CD4-positive, alpha-beta T cell (primary cell): ENCODE measurements around the gene TXNRD3. TPM values are rescaled to one million over a fixed set of nuclear protein-coding genes. Genes with fewer than 3 reads are reported as not detected.

ENCODE experiments used
- ATAC-seq: fragments of 200-7000 bp; cut with Tn5 transposase; one replicate; pipeline ENCODE4 v1.10.0; 2022; ENCODE audit warnings: mild to moderate bottlenecking; ENCODE audit not compliant: poor library complexity
- CTCF ChIA-PET: fragments of 350-600 bp; sonication (Branson Sonifier 250); formaldehyde crosslinking; loops from one replicate; lab custom pipeline; 2021; ENCODE audit warnings: antibody characterized with exemption, inconsistent platforms; lab: Charles Lee
- POLR2A ChIA-PET: fragments of 350-600 bp; sonication (Branson Sonifier 250); formaldehyde crosslinking; loops from one replicate; lab custom pipeline; 2021; ENCODE audit warnings: antibody characterized with exemption, inconsistent platforms; lab: Charles Lee
- DNase-seq, 14 experiments: peaks; one replicate each; pipeline ENCODE4 v3.0.0-alpha.2; 2013 to 2020; ENCODE audit warnings: mixed read lengths in 2 of 14
- H3K27ac ChIP-seq, 2 donors: one replicate each; pipeline versions ENCODE4 v1.5.1 to v1.7.0; 2013; ENCODE audit warnings: low read length in 2 of 2, low read depth in 1 of 2, mild to moderate bottlenecking in 1 of 2
- H3K27me3 ChIP-seq, 2 experiments: 1 replicate in 1 of 2; 2 replicates in 1 of 2; pipeline versions ENCODE4 v1.6.1 to v1.7.0; 2013; ENCODE audit warnings: low read length in 2 of 2, control low read depth in 1 of 2, mild to moderate bottlenecking in 1 of 2, moderate library complexity in 1 of 2; ENCODE audit not compliant: insufficient read depth in 2 of 2, control insufficient read depth in 1 of 2
- H3K36me3 ChIP-seq: one replicate; pipeline ENCODE4 v1.6.1; 2013; ENCODE audit warnings: low read length, control low read depth; ENCODE audit not compliant: insufficient read depth
- H3K4me1 ChIP-seq: one replicate; pipeline ENCODE4 v1.6.1; 2013; ENCODE audit warnings: low read length, control low read depth; ENCODE audit not compliant: insufficient read depth
- H3K4me3 ChIP-seq: one replicate; pipeline ENCODE4 v1.5.1; 2013; ENCODE audit warnings: mild to moderate bottlenecking, low read length, moderate library complexity
- H3K9me3 ChIP-seq, 2 experiments: 1 replicate in 1 of 2; 2 replicates in 1 of 2; pipeline versions ENCODE4 v1.6.1 to v1.7.0; 2013; ENCODE audit warnings: low read length in 2 of 2, mild to moderate bottlenecking in 2 of 2, control low read depth in 1 of 2, moderate library complexity in 1 of 2; ENCODE audit not compliant: control insufficient read depth in 1 of 2, insufficient read depth in 1 of 2
- H3K27ac Mint-ChIP-seq: one replicate; pipeline ENCODE4 v1.8.0; 2020; ENCODE audit warnings: mixed read lengths
- H3K27me3 Mint-ChIP-seq: one replicate; pipeline ENCODE4 v1.8.0; 2021; ENCODE audit warnings: mixed read lengths
- H3K36me3 Mint-ChIP-seq: one replicate; pipeline ENCODE4 v1.8.0; 2021; ENCODE audit warnings: low read depth, mixed read lengths
- H3K4me1 Mint-ChIP-seq: one replicate; pipeline ENCODE4 v1.8.0; 2021; ENCODE audit warnings: low read depth, mixed read lengths
- H3K4me3 Mint-ChIP-seq: one replicate; pipeline ENCODE4 v1.8.0; 2020; ENCODE audit warnings: mild to moderate bottlenecking, mixed read lengths
- H3K9me3 Mint-ChIP-seq: one replicate; pipeline ENCODE4 v1.8.0; 2020; ENCODE audit warnings: mixed read lengths
- intact Hi-C, 2 experiments: fragments of 100-400 bp; cut with DNase I in 1 of 2; cut with micrococcal nuclease in 1 of 2; formaldehyde crosslinking; loops; one replicate each; pipeline versions ENCODE4 v1.15.1 to v1.9.0; 2023 to 2025; cut with DNase I, micrococcal nuclease
- total RNA-seq, 174 experiments: library from RNA in 2 of 174; stranded (reverse) in 2 of 174; gene quantifications; one replicate each; pipeline ENCODE4 v1.2.3 and lab custom pipeline; 2021 to 2026
- TF ChIP-seq, protein P1 (sequence below): fragments of 200-600 bp; IDR thresholded peaks from one replicate; pipeline ENCODE4 v1.8.0; 2022; ENCODE audit warnings: antibody characterized with exemption, mild to moderate bottlenecking

TXNRD3 gene
- total RNA-seq, 2 experiments from 2014 or later: 1.0 to 1.5 TPM

DNA sequence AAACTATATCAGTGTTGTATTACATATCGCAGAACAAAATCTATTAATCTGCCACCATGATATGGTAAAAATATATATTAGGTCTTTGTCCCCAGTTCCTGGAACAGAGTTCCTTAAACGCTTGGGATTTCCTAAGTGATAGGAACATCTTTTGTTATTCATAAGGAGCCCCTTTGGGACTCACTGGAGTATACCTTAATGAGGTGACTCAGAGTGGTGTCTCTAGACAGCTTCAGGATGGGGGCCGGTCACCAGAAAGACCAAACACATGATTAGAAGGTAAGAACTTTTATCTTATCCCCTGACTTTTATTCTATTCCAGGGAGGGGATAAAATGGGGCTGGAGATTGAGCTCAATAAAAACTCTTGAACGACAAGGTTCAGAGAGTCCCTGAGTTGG, 36.8 kb upstream of the TXNRD3 start:
- CTCF ChIA-PET: no interaction called here
- Histone ChIP-seq H3K27me3 (peaks cover 3 to 8% of the 10 kb centered on the region in 2 experiments), H3K4me3 (no peak overlapping the region), H3K27ac (no peak overlapping the region), H3K36me3 (no peaks in the 10 kb centered on the region), H3K4me1 (no peaks in the 10 kb centered on the region), H3K9me3 (no peaks in the 10 kb centered on the region)
- Mint-ChIP-seq H3K4me3 (no peak overlapping the region), H3K27ac (no peak overlapping the region), H3K4me1 (no peaks in the 10 kb centered on the region), H3K27me3 (peaks cover 45% of the 10 kb centered on the region), H3K9me3 (no peaks in the 10 kb centered on the region), H3K36me3 (no peaks in the 10 kb centered on the region)
- intact Hi-C loops: no loop called here
- DNase-seq (no peak), ATAC-seq (no peak)
- POLR2A ChIA-PET: no interaction called here
- TF ChIP-seq, protein P1, sequence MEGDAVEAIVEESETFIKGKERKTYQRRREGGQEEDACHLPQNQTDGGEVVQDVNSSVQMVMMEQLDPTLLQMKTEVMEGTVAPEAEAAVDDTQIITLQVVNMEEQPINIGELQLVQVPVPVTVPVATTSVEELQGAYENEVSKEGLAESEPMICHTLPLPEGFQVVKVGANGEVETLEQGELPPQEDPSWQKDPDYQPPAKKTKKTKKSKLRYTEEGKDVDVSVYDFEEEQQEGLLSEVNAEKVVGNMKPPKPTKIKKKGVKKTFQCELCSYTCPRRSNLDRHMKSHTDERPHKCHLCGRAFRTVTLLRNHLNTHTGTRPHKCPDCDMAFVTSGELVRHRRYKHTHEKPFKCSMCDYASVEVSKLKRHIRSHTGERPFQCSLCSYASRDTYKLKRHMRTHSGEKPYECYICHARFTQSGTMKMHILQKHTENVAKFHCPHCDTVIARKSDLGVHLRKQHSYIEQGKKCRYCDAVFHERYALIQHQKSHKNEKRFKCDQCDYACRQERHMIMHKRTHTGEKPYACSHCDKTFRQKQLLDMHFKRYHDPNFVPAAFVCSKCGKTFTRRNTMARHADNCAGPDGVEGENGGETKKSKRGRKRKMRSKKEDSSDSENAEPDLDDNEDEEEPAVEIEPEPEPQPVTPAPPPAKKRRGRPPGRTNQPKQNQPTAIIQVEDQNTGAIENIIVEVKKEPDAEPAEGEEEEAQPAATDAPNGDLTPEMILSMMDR: no peak

DNA sequence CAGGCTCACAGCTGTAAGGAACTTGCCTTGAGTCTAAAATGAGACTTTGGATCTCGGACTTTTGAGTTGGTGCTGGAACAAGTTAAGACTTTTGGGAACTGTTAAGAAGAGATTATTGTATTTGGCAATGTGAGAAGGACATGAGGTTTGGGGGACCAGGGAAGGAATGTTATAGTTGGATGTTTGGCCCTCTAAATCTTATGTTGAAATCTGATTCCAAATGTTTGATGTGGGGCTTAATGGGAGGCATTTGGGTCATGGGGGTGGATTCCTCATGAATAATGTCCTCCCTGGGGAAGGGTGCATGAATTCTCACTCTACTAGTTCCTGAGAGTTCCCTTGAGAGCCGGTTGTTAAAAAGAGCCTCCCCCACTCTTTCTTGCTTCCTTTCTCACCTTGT, 30.6 kb upstream of the TXNRD3 start:
- ChIA-PET POLR2A (no interaction called here), CTCF (no interaction called here)
- Histone ChIP-seq H3K27me3 (no peaks in the 10 kb centered on the region), H3K4me1 (no peaks in the 10 kb centered on the region), H3K4me3 (no peak overlapping the region), H3K9me3 (no peaks in the 10 kb centered on the region), H3K36me3 (no peaks in the 10 kb centered on the region), H3K27ac (no peak overlapping the region)
- H3K27ac Mint-ChIP-seq: no peak overlapping the region
- DNase-seq (no peak), ATAC-seq (no peak)
- no peaks in the 10 kb centered on the region for H3K36me3 Mint-ChIP-seq
- TF ChIP-seq, protein P1: no peak
- H3K27me3 Mint-ChIP-seq: peaks cover 4% of the 10 kb centered on the region
- no peak overlapping the region for H3K4me3 Mint-ChIP-seq
- H3K9me3 Mint-ChIP-seq: no peaks in the 10 kb centered on the region
- no peaks in the 10 kb centered on the region for H3K4me1 Mint-ChIP-seq
- intact Hi-C loops: no loop called here

DNA sequence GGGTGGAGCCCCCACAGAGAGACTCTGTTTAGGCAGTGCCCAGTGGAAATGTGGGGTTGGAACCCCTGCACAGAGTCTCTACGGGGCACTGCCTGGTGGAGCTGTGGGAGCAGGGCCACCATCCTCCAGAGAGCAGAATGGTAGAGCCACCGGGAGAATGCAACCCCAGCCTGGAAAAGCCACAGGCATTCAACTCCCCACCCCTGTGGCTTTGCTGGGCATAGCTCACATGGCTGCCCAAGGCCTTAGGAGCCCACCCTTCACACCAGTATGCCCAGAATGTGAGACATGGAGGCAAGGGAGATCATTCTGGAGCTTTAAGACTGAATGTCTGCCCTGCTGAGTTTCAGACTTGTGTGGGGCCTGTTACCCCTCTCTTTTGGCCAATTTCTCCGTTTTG, 30.1 kb upstream of the TXNRD3 start:
- Mint-ChIP-seq H3K4me1 (no peaks in the 10 kb centered on the region), H3K9me3 (no peaks in the 10 kb centered on the region), H3K27me3 (peaks cover 4% of the 10 kb centered on the region), H3K4me3 (no peak overlapping the region), H3K36me3 (no peaks in the 10 kb centered on the region), H3K27ac (no peak overlapping the region)
- H3K27ac ChIP-seq: no peak overlapping the region
- H3K9me3 ChIP-seq: no peaks in the 10 kb centered on the region
- TF ChIP-seq, protein P1: no peak
- no peak for DNase-seq
- ChIA-PET CTCF (no interaction called here), POLR2A (no interaction called here)
- H3K4me1 ChIP-seq: no peaks in the 10 kb centered on the region
- H3K4me3 ChIP-seq: no peak overlapping the region
- intact Hi-C loops: no loop called here
- H3K27me3 ChIP-seq: no peaks in the 10 kb centered on the region
- no peaks in the 10 kb centered on the region for H3K36me3 ChIP-seq
- no peak for ATAC-seq
